Measurements from ENCODE around the gene STAT1.
"Not testable (repeated sequence)": the region's sequence is repeated elsewhere in the genome, so short reads cannot be mapped to it uniquely, and the experiment has no call there.

Gene STAT1

GRCh38 chr2:191006297-191006696 lies 7.7 kb downstream of the STAT1 start:
- no peak for DNase-seq

- DNase-seq: no peak
These were observed 10.3 kb downstream of the STAT1 start for GRCh38 chr2:191003405-191004309.

- DNase-seq: no peak
These were observed 12.3 kb downstream of the STAT1 start for GRCh38 chr2:191001624-191002023.

GRCh38 chr2:191001032-191001431 lies 12.9 kb downstream of the STAT1 start:
- no peak for DNase-seq

GRCh38 chr2:190999949-191000665 lies 13.9 kb downstream of the STAT1 start:
- no peak for DNase-seq

GRCh38 chr2:190999058-190999457 lies 14.9 kb downstream of the STAT1 start:
- no peak for DNase-seq

GRCh38 chr2:190997526-190998113 lies 16.4 kb downstream of the STAT1 start:
- no peak for DNase-seq

GRCh38 chr2:190996947-190997346 lies 17.0 kb downstream of the STAT1 start:
- no peak for DNase-seq

- DNase-seq: no peak
These were observed 17.5 kb downstream of the STAT1 start for GRCh38 chr2:190996338-190996946.

GRCh38 chr2:190995315-190995714 lies 18.7 kb downstream of the STAT1 start:
- DNase-seq: not testable (repeated sequence)

- no peak for DNase-seq
These were observed 19.8 kb downstream of the STAT1 start for GRCh38 chr2:190994148-190994547.

GRCh38 chr2:190993292-190993643 lies 20.7 kb downstream of the STAT1 start:
- no peak for DNase-seq

- no peak for DNase-seq
These were observed 23.8 kb downstream of the STAT1 start for GRCh38 chr2:190990132-190990531.

- no peak for DNase-seq
These were observed 25.1 kb downstream of the STAT1 start for GRCh38 chr2:190988910-190989309.

- DNase-seq: no peak
These were observed 26.0 kb downstream of the STAT1 start for GRCh38 chr2:190987938-190988337.

GRCh38 chr2:190987116-190987515 lies 26.9 kb downstream of the STAT1 start:
- DNase-seq: no peak

- no peak for DNase-seq
These were observed 27.6 kb downstream of the STAT1 start for GRCh38 chr2:190986221-190986953.

GRCh38 chr2:190984595-190984994 lies 29.4 kb downstream of the STAT1 start:
- DNase-seq: no peak

- DNase-seq: no peak
These were observed 31.5 kb downstream of the STAT1 start for GRCh38 chr2:190982262-190983034.

GRCh38 chr2:190981733-190982132 lies 32.2 kb downstream of the STAT1 start:
- DNase-seq: no peak

GRCh38 chr2:190981333-190981732 lies 32.6 kb downstream of the STAT1 start:
- DNase-seq: no peak

All from NCI-H2227 treated with DMSO at 0.1 percent for 48 hours (cell line).